Mesendoderm (in vitro differentiated cells): ENCODE results near the gene SLC22A3.
"Not testable (repeated sequence)": the region's sequence is repeated elsewhere in the genome, so short reads cannot be mapped to it uniquely, and the experiment has no call there.

ENCODE experiments used
- DNase-seq: peaks from one replicate; pipeline ENCODE4 v3.0.0; 2013
- H2AK5ac ChIP-seq: 2 replicates; pipeline ENCODE4 v1.6.1; 2013; ENCODE audit warnings: low read length, inconsistent platforms
- H2BK120ac ChIP-seq: 2 replicates; pipeline ENCODE4 v1.6.1; 2013; ENCODE audit warnings: low read depth, mild to moderate bottlenecking, low read length, moderate library complexity, mixed read lengths
- H2BK15ac ChIP-seq: replicated peaks from 2 replicates; pipeline ENCODE4 v1.6.1; 2013; ENCODE audit warnings: low read depth, mild to moderate bottlenecking, moderate library complexity
- H2BK5ac ChIP-seq: 2 replicates; pipeline ENCODE4 v1.6.1; 2013; ENCODE audit warnings: low read length, inconsistent platforms
- H3K18ac ChIP-seq: 2 replicates; pipeline ENCODE4 v1.6.1; 2013; ENCODE audit warnings: mild to moderate bottlenecking, low read length, mixed read lengths
- H3K23ac ChIP-seq: one replicate; pipeline ENCODE4 v1.6.1; 2013; ENCODE audit warnings: low read length
- H3K27ac ChIP-seq: 2 replicates; pipeline ENCODE4 v1.5.1; 2013; ENCODE audit warnings: low read depth, mild to moderate bottlenecking, inconsistent platforms, low read length, moderate library complexity
- H3K27me3 ChIP-seq: 2 replicates; pipeline ENCODE4 v1.6.1; 2013; ENCODE audit warnings: low read length, control low read depth, mild to moderate bottlenecking, inconsistent platforms; ENCODE audit not compliant: insufficient read depth, poor library complexity
- H3K36me3 ChIP-seq: 2 replicates; pipeline ENCODE4 v1.6.1; 2013; ENCODE audit warnings: low read length, inconsistent platforms; ENCODE audit not compliant: control insufficient read depth, insufficient read depth
- H3K4ac ChIP-seq: one replicate; pipeline ENCODE4 v1.6.1; 2013; ENCODE audit warnings: low read depth, mild to moderate bottlenecking, low read length, moderate library complexity
- H3K4me1 ChIP-seq: 2 replicates; pipeline ENCODE4 v1.6.1; 2013; ENCODE audit warnings: low read depth, low read length, inconsistent platforms; ENCODE audit not compliant: control insufficient read depth
- H3K4me2 ChIP-seq: 2 replicates; pipeline ENCODE4 v1.6.1; 2013; ENCODE audit warnings: low read length
- H3K4me3 ChIP-seq: 2 replicates; pipeline ENCODE4 v1.5.1; 2013; ENCODE audit warnings: mild to moderate bottlenecking, low read length
- H3K56ac ChIP-seq: one replicate; pipeline ENCODE4 v1.6.1; 2013; ENCODE audit warnings: low read length
- H3K79me1 ChIP-seq: 2 replicates; pipeline ENCODE4 v1.6.1; 2013; ENCODE audit warnings: low read length, inconsistent platforms
- H3K79me2 ChIP-seq: 2 replicates; pipeline ENCODE4 v1.6.1; 2013; ENCODE audit warnings: mild to moderate bottlenecking, low read length; ENCODE audit not compliant: control insufficient read depth, insufficient read depth
- H3K9ac ChIP-seq: 2 replicates; pipeline ENCODE4 v1.6.1; 2013; ENCODE audit warnings: low read length, inconsistent platforms
- H4K5ac ChIP-seq: one replicate; pipeline ENCODE4 v1.6.1; 2013; ENCODE audit warnings: low read length
- H4K8ac ChIP-seq: one replicate; pipeline ENCODE4 v1.6.1; 2013; ENCODE audit warnings: low read depth, mild to moderate bottlenecking, control low read depth, low read length, moderate library complexity
- WGBS: extraction: QIAGEN DNeasy Blood & Tissue Kit; methylation state at CpG from one replicate; pipeline ENCODE4 v1.1.7; 2013; ENCODE audit warnings: low lambda C conversion rate, missing lambda C conversion rate; ENCODE audit not compliant: insufficient coverage; ENCODE audit errors: extremely low coverage; 5-methylcytosine and 5-hydroxymethylcytosine counted together

SLC22A3 gene

DNA sequence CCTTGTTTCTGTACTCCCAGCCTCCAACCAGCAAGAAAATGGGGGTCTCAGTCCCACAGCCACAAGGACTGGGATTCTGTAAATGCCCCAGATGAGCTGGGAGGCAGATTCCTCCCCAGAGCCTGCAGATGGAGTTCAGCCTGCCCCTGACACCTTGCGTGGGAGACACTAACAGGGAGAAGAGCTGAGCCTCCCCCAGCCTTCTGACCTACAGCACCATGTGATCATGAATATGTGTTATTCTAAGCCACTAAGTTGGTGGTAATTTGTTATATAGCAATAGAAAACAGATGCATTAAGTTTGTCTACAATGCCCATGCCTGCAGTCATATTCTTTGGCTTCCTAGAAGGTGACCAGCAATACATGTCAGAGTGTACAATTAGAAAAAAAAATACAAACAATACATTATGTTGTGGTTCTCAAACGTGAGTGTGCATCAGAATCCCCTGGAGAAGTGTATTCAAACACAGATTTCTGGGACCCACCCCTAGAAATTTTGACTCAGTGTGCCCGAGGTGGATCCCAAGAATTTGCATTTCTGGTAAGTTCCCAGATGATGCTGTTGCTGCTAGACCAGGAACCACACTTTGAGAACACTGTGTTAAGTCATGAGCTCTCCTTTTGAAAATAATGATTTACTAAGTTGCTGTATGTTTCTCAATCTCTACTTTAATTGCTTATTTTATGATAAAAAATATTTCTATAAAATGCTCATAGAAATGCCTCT, 39.9 kb downstream of the SLC22A3 start:
- Histone ChIP-seq H3K36me3 (no peaks in the 10 kb centered on the region), H3K4ac (no peak overlapping the region), H4K8ac (no peak overlapping the region), H2BK120ac (no peak overlapping the region), H3K56ac (no peak overlapping the region), H3K79me2 (no peaks in the 10 kb centered on the region), H4K5ac (no peak overlapping the region), H2BK5ac (no peak overlapping the region), H3K9ac (no peak overlapping the region), H3K4me1 (no peaks in the 10 kb centered on the region), H3K4me3 (no peak overlapping the region), H3K4me2 (no peak overlapping the region), H3K27ac (no peak overlapping the region), H2AK5ac (no peak overlapping the region), H3K27me3 (no peaks in the 10 kb centered on the region), H3K23ac (no peak overlapping the region), H3K79me1 (no peaks in the 10 kb centered on the region), H3K18ac (no peak overlapping the region), H2BK15ac (no peak overlapping the region)
- no CpG with 5 or more reads among the region's 3 CpGs for WGBS
- DNase-seq, result no peak

DNA sequence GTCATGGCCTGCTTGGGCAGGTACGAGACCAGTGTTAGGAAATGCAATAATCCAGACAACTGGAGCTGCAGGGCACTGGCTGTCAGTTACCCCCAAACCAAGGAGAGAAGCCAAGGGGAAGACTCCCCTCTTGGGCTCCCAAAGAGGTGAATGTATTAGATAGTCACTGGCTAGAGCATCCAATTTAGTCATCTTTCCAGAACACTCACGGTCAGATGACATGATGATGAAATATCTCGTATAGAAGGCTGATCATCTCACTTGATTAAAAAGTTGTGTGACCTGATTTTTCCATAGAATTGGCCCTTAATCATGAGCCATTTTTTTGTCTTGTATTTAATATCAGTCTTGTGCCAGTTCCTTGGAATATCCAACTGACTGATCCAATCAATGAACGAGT, 40.7 kb downstream of the SLC22A3 start:
- no peak for DNase-seq
- Histone ChIP-seq H4K5ac (no peak overlapping the region), H2BK15ac (no peak overlapping the region), H3K27me3 (no peaks in the 10 kb centered on the region), H3K27ac (no peak overlapping the region), H3K56ac (no peak overlapping the region), H3K79me2 (no peaks in the 10 kb centered on the region), H3K9ac (no peak overlapping the region), H2AK5ac (no peak overlapping the region), H3K36me3 (no peaks in the 10 kb centered on the region), H4K8ac (no peak overlapping the region), H3K4ac (no peak overlapping the region), H2BK120ac (no peak overlapping the region), H3K18ac (no peak overlapping the region), H3K4me1 (no peaks in the 10 kb centered on the region), H3K79me1 (no peaks in the 10 kb centered on the region), H3K4me2 (no peak overlapping the region), H3K23ac (no peak overlapping the region), H3K4me3 (no peak overlapping the region), H2BK5ac (no peak overlapping the region)
- no CpG with 5 or more reads among the region's 4 CpGs for WGBS

DNA sequence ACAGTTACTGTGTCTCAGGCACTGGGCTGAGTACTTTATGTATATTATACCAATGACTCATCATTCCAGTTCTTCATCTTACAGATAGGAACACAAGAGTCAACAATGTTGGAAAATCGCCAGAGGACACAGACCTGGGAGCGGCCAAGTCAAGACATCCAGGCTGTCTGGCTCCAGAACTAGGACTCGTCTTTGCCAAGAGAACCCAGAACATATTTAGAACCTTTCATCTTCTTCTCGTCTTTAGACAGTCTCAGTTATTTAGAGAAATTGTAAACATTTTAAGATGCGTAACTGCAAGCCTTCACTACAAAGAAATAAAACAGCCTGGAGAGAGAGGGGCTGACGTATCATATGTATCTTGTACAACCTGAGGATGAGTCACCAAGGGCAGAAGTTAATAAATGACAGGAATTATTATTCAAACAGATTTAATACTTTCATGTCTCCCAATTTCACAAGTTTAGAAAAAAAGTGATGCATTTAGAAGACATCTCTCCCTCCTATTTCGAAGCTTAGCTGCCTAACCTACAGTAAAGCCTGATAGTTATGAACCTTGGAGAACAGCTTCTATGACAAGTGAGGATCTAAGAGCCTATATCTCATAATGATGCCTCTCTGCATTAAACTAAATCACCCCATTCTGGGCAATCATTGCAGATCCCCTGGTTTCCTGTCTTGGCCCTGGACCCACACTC, 43.4 kb downstream of the SLC22A3 start:
- no peak overlapping the region for H2BK120ac ChIP-seq
- H3K79me1 ChIP-seq, result no peaks in the 10 kb centered on the region
- H3K23ac ChIP-seq, result no peak overlapping the region
- no peak overlapping the region for H3K9ac ChIP-seq
- WGBS, result no CpG with 5 or more reads among the region's 7 CpGs
- no peak overlapping the region for H2BK5ac ChIP-seq
- H3K36me3 ChIP-seq, result no peaks in the 10 kb centered on the region
- no peak overlapping the region for H2BK15ac ChIP-seq
- no peak overlapping the region for H4K8ac ChIP-seq
- no peak for DNase-seq
- H3K79me2 ChIP-seq, result no peaks in the 10 kb centered on the region
- H2AK5ac ChIP-seq, result no peak overlapping the region
- H3K56ac ChIP-seq, result no peak overlapping the region
- H3K27ac ChIP-seq, result no peak overlapping the region
- H3K4me2 ChIP-seq, result no peak overlapping the region
- no peak overlapping the region for H3K18ac ChIP-seq
- H3K4ac ChIP-seq, result no peak overlapping the region
- H3K27me3 ChIP-seq, result no peaks in the 10 kb centered on the region
- no peak overlapping the region for H3K4me3 ChIP-seq
- peaks cover 4% of the 10 kb centered on the region for H3K4me1 ChIP-seq
- no peak overlapping the region for H4K5ac ChIP-seq

- not testable (repeated sequence) for H2BK15ac ChIP-seq, H3K27ac ChIP-seq, H3K23ac ChIP-seq, H4K5ac ChIP-seq, H2BK120ac ChIP-seq, H3K9ac ChIP-seq, H3K79me2 ChIP-seq, H2BK5ac ChIP-seq, DNase-seq, H3K4me2 ChIP-seq, H3K56ac ChIP-seq, H3K27me3 ChIP-seq, H4K8ac ChIP-seq, H3K4me3 ChIP-seq, H3K36me3 ChIP-seq, H2AK5ac ChIP-seq, H3K79me1 ChIP-seq, H3K4me1 ChIP-seq, H3K4ac ChIP-seq, H3K18ac ChIP-seq
- WGBS, result no CpG with 5 or more reads among the region's 1 CpG
These were observed 45.3 kb downstream of the SLC22A3 start for GRCh38 chr6:160393442-160393841.

- Histone ChIP-seq H2BK15ac (no peak overlapping the region), H3K4me3 (no peak overlapping the region), H3K36me3 (no peaks in the 10 kb centered on the region), H3K9ac (no peak overlapping the region), H3K18ac (peak overlapping the region; percentile 29), H3K4me1 (peaks cover 4% of the 10 kb centered on the region), H3K4me2 (no peak overlapping the region), H2BK120ac (no peak overlapping the region), H3K79me1 (no peaks in the 10 kb centered on the region), H3K27ac (no peak overlapping the region), H3K27me3 (no peaks in the 10 kb centered on the region), H3K4ac (peak overlapping the region; percentile 77), H3K56ac (peak overlapping the region; percentile 77), H2BK5ac (no peak overlapping the region), H3K23ac (no peak overlapping the region), H2AK5ac (no peak overlapping the region), H3K79me2 (no peaks in the 10 kb centered on the region), H4K8ac (no peak overlapping the region), H4K5ac (no peak overlapping the region)
- WGBS, result no CpG with 5 or more reads among the region's 8 CpGs
- peak; percentile 91 for DNase-seq
These were observed 45.9 kb downstream of the SLC22A3 start for GRCh38 chr6:160393891-160394653.
